ENCODE results near the gene ACVR1B. TPM values are rescaled to one million over a fixed set of nuclear protein-coding genes. Genes with fewer than 3 reads are reported as not detected.

The ACVR1B gene
- total RNA-seq, 1 donor from 2014 or later, result 18.7 TPM

DNA sequence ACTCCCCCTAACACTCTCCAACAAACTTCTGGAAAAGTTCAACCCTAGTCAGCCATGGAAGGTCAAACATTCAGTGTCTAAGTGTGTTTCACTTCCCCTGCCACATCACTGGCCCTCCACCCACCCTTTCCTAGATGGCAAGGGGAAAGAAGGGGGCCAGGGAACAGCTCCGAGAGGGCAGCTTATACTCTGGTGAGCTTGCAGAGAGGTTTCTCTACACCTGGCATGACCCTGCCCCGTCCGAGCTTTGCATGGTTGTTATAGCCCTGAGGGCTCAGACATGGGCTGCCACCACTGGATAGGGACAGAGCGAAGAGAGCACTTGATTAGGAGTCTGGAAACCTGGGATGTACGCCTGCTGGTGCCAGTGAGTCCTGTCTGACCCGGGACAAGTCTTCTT, 40.2 kb upstream of the ACVR1B start:
- intact Hi-C loops (cut with DNase I), result no loop called here
- no peak for TF ChIP-seq CTCF (IDR thresholded peaks at IDR 0.05)
- DNase-seq (ENCODE audit: low spot score in 2 of 2), result no peak
- H3K4me3 ChIP-seq, result no peak overlapping the region
- no peaks in the 10 kb centered on the region for H3K9me3 ChIP-seq
- no peaks in the 10 kb centered on the region for H3K27me3 ChIP-seq
- H3K4me1 ChIP-seq, result peaks cover 0 to 11% of the 10 kb centered on the region in 2 donors
- no peaks in the 10 kb centered on the region for H3K36me3 ChIP-seq
- H3K27ac ChIP-seq, result peak overlapping the region in 1 of 2 donors; percentile 20

DNA sequence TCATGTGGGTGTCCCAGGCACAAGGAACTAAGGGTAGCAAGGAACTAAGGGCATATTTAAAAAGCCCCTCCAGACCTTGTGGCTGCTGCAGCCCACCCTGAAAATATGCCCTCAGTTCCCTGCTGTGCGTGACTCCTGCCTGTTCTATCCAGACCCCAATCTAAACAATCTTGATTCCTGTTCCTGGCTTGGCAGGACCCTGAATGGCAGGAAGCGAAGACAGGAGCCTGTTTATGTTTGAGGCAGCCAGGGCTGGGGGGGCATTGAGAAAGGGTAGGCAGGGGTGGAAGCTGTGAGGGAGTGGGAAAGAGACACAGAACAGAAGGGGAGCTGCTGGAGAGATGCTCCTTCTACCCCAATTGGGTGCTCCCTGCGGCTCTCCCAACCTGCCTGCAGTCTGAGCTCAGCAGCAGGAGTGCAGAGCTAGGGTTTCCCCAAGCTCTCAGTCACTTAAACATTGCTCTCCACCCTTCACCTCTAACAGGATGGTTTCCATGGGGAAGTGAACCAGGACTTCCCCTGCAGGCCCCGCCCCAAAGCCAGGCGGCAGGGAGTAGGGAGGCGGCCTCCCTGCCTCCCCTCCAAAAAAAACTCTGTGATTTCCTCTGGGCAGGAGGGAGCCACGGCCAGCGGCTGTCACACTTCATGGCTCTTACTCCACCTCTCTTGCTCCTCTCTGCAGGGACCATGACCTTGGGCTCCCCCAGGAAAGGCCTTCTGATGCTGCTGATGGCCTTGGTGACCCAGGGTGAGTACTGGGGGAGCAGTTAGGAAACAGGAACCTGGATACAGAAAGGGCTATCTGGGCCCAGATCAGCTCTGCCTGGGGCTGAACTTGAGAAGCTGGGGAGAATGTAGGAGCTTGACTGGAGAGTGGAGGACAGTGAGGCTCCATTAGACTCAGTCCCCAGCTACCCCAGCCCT, 39.4 kb upstream of the ACVR1B start:
- Histone ChIP-seq H3K27ac (peak overlapping the region in 1 of 2 donors; percentile 40), H3K27me3 (no peaks in the 10 kb centered on the region), H3K9me3 (no peaks in the 10 kb centered on the region), H3K4me1 (peaks cover 0 to 11% of the 10 kb centered on the region in 2 donors), H3K36me3 (no peaks in the 10 kb centered on the region), H3K4me3 (peak overlapping the region; percentile 15 to 26)
- no peak for TF ChIP-seq CTCF (IDR thresholded peaks at IDR 0.05)
- DNase-seq (ENCODE audit: low spot score in 2 of 2), result peak in 1 of 2 donors; percentile 67
- intact Hi-C loops (cut with DNase I), result no loop called here

DNA sequence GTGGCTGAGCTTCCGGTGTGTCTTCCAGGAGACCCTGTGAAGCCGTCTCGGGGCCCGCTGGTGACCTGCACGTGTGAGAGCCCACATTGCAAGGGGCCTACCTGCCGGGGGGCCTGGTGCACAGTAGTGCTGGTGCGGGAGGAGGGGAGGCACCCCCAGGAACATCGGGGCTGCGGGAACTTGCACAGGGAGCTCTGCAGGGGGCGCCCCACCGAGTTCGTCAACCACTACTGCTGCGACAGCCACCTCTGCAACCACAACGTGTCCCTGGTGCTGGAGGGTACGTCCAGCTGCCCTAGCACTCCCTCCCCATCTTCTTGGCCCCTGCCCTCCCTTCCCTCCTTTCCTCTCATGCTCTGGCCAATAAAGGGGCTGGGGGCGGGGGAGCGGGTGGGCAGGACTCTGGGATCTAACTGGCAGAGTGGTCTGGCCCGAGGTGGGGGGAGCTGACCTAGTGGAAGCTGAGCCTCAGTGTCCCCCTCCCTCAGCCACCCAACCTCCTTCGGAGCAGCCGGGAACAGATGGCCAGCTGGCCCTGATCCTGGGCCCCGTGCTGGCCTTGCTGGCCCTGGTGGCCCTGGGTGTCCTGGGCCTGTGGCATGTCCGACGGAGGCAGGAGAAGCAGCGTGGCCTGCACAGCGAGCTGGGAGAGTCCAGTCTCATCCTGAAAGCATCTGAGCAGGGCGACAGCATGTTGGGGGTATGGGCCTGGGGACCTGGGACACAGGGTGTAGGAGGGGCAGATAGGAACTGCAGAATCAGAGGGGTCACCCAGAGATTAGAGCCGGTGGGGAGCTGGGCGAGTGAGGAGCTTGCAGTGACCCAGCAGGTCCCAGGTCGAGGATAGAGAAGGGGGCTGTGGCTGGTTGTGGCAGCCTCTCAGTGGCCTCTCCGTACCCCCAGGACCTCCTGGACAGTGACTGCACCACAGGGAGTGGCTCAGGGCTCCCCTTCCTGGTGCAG, 38.1 kb upstream of the ACVR1B start:
- no peaks in the 10 kb centered on the region for H3K36me3 ChIP-seq
- no peak for DNase-seq (ENCODE audit: low spot score in 2 of 2)

GRCh38 chr12:51914034-51914923, 37.2 kb upstream of the ACVR1B start:
- Histone ChIP-seq H3K4me1 (peaks cover 0 to 11% of the 10 kb centered on the region in 2 donors), H3K9me3 (no peaks in the 10 kb centered on the region), H3K27me3 (no peaks in the 10 kb centered on the region), H3K27ac (no peak overlapping the region), H3K36me3 (no peaks in the 10 kb centered on the region), H3K4me3 (no peak overlapping the region)
- no peak for DNase-seq (ENCODE audit: low spot score in 2 of 2)
- intact Hi-C loops (cut with DNase I), result no loop called here
- TF ChIP-seq CTCF (IDR thresholded peaks at IDR 0.05), result no peak

More for the DNA sequence above, 38.1 kb upstream of the ACVR1B start:
- TF ChIP-seq CTCF (IDR thresholded peaks at IDR 0.05), result no peak
- intact Hi-C loops (cut with DNase I), result no loop called here
- peaks cover 0 to 11% of the 10 kb centered on the region in 2 donors for H3K4me1 ChIP-seq
- H3K27me3 ChIP-seq, result no peaks in the 10 kb centered on the region
- no peak overlapping the region for H3K27ac ChIP-seq
- H3K9me3 ChIP-seq, result no peaks in the 10 kb centered on the region
- H3K4me3 ChIP-seq, result no peak overlapping the region

Measured in ascending aorta (tissue), 2 donors.